Trophoblast cell (in vitro differentiated cells and primary cell): ENCODE results near the gene SHPK.

ENCODE experiments used
- DNase-seq, 2 donors: peaks; one replicate each; pipeline ENCODE4 v3.0.0-alpha.2; 2016
- H2AFZ ChIP-seq: 2 replicates; pipeline ENCODE4 v1.6.1; 2013; ENCODE audit warnings: low read length, moderate library complexity, mild to moderate bottlenecking; ENCODE audit not compliant: insufficient read depth, poor library complexity
- H2AK5ac ChIP-seq: 2 replicates; pipeline ENCODE4 v1.6.1; 2013; ENCODE audit warnings: mild to moderate bottlenecking, low read length
- H2BK120ac ChIP-seq: 2 replicates; pipeline ENCODE4 v1.6.1; 2013; ENCODE audit warnings: low read length, mild to moderate bottlenecking, moderate library complexity; ENCODE audit not compliant: insufficient read depth, poor library complexity
- H2BK12ac ChIP-seq: 2 replicates; pipeline ENCODE4 v1.6.1; 2013; ENCODE audit warnings: mild to moderate bottlenecking, low read length, moderate library complexity
- H2BK5ac ChIP-seq: 2 replicates; pipeline ENCODE4 v1.6.1; 2013; ENCODE audit warnings: low read length, low read depth, moderate library complexity, mild to moderate bottlenecking; ENCODE audit not compliant: poor library complexity
- H3K14ac ChIP-seq: 2 replicates; pipeline ENCODE4 v1.6.1; 2013; ENCODE audit warnings: mild to moderate bottlenecking, low read length
- H3K18ac ChIP-seq: 2 replicates; pipeline ENCODE4 v1.6.1; 2013; ENCODE audit warnings: mild to moderate bottlenecking, low read length
- H3K23ac ChIP-seq: 2 replicates; pipeline ENCODE4 v1.6.1; 2013; ENCODE audit warnings: low read length
- H3K27ac ChIP-seq: 2 replicates; pipeline ENCODE4 v1.5.1; 2013; ENCODE audit warnings: low read depth, mild to moderate bottlenecking, inconsistent platforms, low read length, moderate library complexity
- H3K27me3 ChIP-seq: 2 replicates; pipeline ENCODE4 v1.6.1; 2013; ENCODE audit warnings: inconsistent platforms, mild to moderate bottlenecking, low read length, moderate library complexity; ENCODE audit not compliant: insufficient read depth
- H3K36me3 ChIP-seq, 2 experiments: 1 replicate in 1 of 2; 2 replicates in 1 of 2; pipeline ENCODE4 v1.6.1; 2013; ENCODE audit warnings: low read length in 2 of 2, mild to moderate bottlenecking in 2 of 2, moderate library complexity in 1 of 2; ENCODE audit not compliant: insufficient read depth in 2 of 2, control insufficient read depth in 1 of 2
- H3K4ac ChIP-seq: 2 replicates; pipeline ENCODE4 v1.6.1; 2013; ENCODE audit warnings: low read depth, mild to moderate bottlenecking, low read length, moderate library complexity
- H3K4me1 ChIP-seq, 2 experiments: 1 replicate in 1 of 2; 2 replicates in 1 of 2; pipeline ENCODE4 v1.6.1; 2013; ENCODE audit warnings: low read length in 2 of 2, mild to moderate bottlenecking in 2 of 2, moderate library complexity in 1 of 2; ENCODE audit not compliant: insufficient read depth in 2 of 2, control insufficient read depth in 1 of 2
- H3K4me2 ChIP-seq: 2 replicates; pipeline ENCODE4 v1.6.1; 2013; ENCODE audit warnings: inconsistent platforms, mild to moderate bottlenecking, low read length, moderate library complexity
- H3K4me3 ChIP-seq: 2 replicates; pipeline ENCODE4 v1.5.1; 2013; ENCODE audit warnings: mild to moderate bottlenecking, low read depth, low read length, inconsistent platforms
- H3K79me1 ChIP-seq: one replicate; pipeline ENCODE4 v1.6.1; 2013; ENCODE audit warnings: low read length
- H3K79me2 ChIP-seq: 2 replicates; pipeline ENCODE4 v1.6.1; 2013; ENCODE audit warnings: low read length, mild to moderate bottlenecking; ENCODE audit not compliant: control insufficient read depth, insufficient read depth, poor library complexity
- H3K9ac ChIP-seq: 2 replicates; pipeline ENCODE4 v1.6.1; 2013; ENCODE audit warnings: mild to moderate bottlenecking, low read length
- H3K9me3 ChIP-seq: 2 replicates; pipeline ENCODE4 v1.6.1; 2013; ENCODE audit warnings: low read depth, mild to moderate bottlenecking, control low read depth, inconsistent platforms, low read length; ENCODE audit not compliant: insufficient read depth
- H4K12ac ChIP-seq: 2 replicates; pipeline ENCODE4 v1.6.1; 2013; ENCODE audit warnings: low read depth, mild to moderate bottlenecking, low read length, moderate library complexity
- H4K8ac ChIP-seq: 2 replicates; pipeline ENCODE4 v1.6.1; 2013; ENCODE audit warnings: low read depth, mild to moderate bottlenecking, low read length, moderate library complexity
- H4K91ac ChIP-seq: one replicate; pipeline ENCODE4 v1.6.1; 2013; ENCODE audit warnings: low read depth, mild to moderate bottlenecking, low read length, moderate library complexity
- WGBS: extraction: QIAGEN DNeasy Blood & Tissue Kit; methylation state at CpG from one replicate; pipeline ENCODE4 v1.1.7; 2013; ENCODE audit warnings: missing lambda C conversion rate; ENCODE audit not compliant: insufficient read length, insufficient coverage; ENCODE audit errors: extremely low coverage; 5-methylcytosine and 5-hydroxymethylcytosine counted together

Gene SHPK

DNA sequence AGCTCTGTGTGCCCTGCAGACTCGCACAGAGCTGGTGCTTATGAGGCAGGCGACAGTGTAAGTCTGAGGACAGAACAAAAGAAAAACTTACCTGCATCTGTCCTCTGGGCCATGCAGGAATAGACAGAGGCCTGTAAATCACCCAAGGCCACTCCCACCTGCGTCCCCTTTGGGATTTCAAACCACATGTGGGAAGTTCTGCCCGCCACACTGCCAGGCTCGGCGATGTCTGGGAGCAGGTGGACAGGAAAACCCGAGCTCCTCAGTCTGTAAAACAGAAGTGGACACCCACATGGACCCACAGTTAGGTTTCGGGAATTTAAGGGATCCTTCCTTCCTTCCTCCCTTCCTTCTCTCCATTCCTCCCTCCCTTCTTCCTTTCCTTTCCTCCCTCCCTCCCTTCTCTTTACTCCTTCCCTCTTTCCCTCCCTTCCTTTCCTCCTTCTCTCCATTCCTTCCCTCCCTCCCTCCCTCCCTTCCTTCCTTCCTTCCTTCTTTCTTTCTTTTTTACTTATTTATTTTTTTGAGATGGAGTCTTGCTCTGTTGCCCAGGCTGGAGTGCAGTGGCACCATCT is 14.8 kb downstream of the SHPK start:
- peaks cover 31 to 40% of the 10 kb centered on the region in 2 experiments for H3K36me3 ChIP-seq
- H3K27ac ChIP-seq: no peak overlapping the region
- H3K14ac ChIP-seq: no peak overlapping the region
- no CpG with 5 or more reads among the region's 8 CpGs for WGBS
- no peak overlapping the region for H3K18ac ChIP-seq
- H4K91ac ChIP-seq: no peak overlapping the region
- no peak overlapping the region for H2AFZ ChIP-seq
- no peak overlapping the region for H4K8ac ChIP-seq
- H3K9me3 ChIP-seq: no peaks in the 10 kb centered on the region
- H3K27me3 ChIP-seq: no peaks in the 10 kb centered on the region
- no peak overlapping the region for H2AK5ac ChIP-seq
- H3K4ac ChIP-seq: no peak overlapping the region
- H3K79me1 ChIP-seq: no peaks in the 10 kb centered on the region
- H3K9ac ChIP-seq: no peak overlapping the region
- H2BK120ac ChIP-seq: no peak overlapping the region
- DNase-seq: no peak
- H3K79me2 ChIP-seq: no peaks in the 10 kb centered on the region
- no peaks in the 10 kb centered on the region for H3K4me1 ChIP-seq
- H4K12ac ChIP-seq: no peak overlapping the region
- H2BK12ac ChIP-seq: no peak overlapping the region
- H2BK5ac ChIP-seq: no peak overlapping the region
- H3K4me2 ChIP-seq: no peak overlapping the region
- no peak overlapping the region for H3K23ac ChIP-seq
- no peak overlapping the region for H3K4me3 ChIP-seq

DNA sequence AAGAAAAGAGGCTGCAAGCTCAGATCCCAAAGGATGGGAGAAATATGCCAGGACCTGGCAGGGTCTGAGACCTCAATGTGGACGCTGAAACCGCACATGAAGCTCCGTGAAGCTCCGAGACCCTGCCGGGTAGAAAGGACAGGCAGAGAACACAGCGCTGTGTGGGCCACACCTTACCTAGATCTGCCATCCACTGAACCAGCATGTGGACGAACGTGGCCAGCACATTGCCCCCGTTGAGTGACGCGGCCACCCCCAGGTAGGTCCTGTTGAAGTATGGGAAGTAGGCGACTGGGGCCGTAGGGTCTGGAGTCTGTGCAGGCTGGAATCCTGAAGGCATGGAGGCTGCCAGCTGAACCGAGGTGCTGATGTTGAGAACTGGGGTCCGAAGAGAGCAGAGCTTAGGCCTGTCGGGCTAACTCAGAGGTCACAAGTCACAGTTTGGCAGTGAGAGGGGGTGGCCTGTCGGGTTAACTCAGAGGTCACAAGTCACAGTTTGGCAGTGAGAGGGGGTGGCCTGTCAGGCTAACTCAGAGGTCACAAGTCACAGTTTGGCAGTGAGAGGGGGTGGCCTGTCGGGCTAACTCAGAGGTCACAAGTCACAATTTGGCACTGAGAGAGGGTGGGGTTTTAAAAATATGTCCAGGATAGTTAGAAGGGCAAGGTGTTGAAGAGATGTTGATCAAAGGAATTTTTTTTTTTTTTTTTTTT is 20.7 kb downstream of the SHPK start:
- no peak for DNase-seq
- Histone ChIP-seq H2BK12ac (no peak overlapping the region), H2BK120ac (no peak overlapping the region), H3K23ac (no peak overlapping the region), H3K9me3 (no peaks in the 10 kb centered on the region), H3K4me2 (no peak overlapping the region), H3K79me1 (no peaks in the 10 kb centered on the region), H3K27ac (no peak overlapping the region), H3K4me3 (no peak overlapping the region), H3K36me3 (peaks cover 34 to 36% of the 10 kb centered on the region in 2 experiments), H3K18ac (no peak overlapping the region), H2AFZ (no peak overlapping the region), H3K4me1 (no peaks in the 10 kb centered on the region), H3K4ac (no peak overlapping the region), H3K14ac (no peak overlapping the region), H4K91ac (no peak overlapping the region), H2AK5ac (no peak overlapping the region), H3K9ac (no peak overlapping the region), H4K12ac (no peak overlapping the region), H3K27me3 (no peaks in the 10 kb centered on the region), H2BK5ac (no peak overlapping the region), H4K8ac (no peak overlapping the region), H3K79me2 (no peaks in the 10 kb centered on the region)
- no CpG with 5 or more reads among the region's 18 CpGs for WGBS

DNA sequence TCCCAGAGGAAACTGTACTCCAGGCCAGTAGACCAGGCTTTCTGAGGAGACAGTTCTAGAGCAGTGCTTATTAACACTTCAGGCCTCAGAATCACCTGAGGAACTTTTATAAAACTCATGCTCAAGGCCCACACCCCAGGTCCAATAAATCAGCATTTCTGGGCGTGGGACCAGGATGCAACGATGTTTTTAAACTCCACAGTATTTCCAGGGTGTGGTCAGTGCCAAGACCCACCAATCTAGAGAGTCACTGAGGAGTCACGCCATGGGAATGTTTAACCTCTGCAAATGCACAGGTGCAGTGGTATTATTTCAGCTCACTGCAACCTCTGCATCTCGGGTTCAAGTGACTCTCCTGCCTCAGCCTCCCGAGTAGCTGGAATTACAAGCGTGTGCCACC is 22.9 kb downstream of the SHPK start:
- no peak overlapping the region for H2BK120ac ChIP-seq
- no peak overlapping the region for H3K14ac ChIP-seq
- no peaks in the 10 kb centered on the region for H3K27me3 ChIP-seq
- no peak overlapping the region for H3K23ac ChIP-seq
- no peaks in the 10 kb centered on the region for H3K4me1 ChIP-seq
- no peak overlapping the region for H4K8ac ChIP-seq
- no peak overlapping the region for H3K27ac ChIP-seq
- H3K79me2 ChIP-seq: no peaks in the 10 kb centered on the region
- H3K79me1 ChIP-seq: no peaks in the 10 kb centered on the region
- H3K9ac ChIP-seq: no peak overlapping the region
- no peak overlapping the region for H3K4me3 ChIP-seq
- no peak overlapping the region for H4K91ac ChIP-seq
- no peak overlapping the region for H2AFZ ChIP-seq
- no peak overlapping the region for H4K12ac ChIP-seq
- no peak overlapping the region for H2BK5ac ChIP-seq
- no CpG with 5 or more reads among the region's 6 CpGs for WGBS
- no peak overlapping the region for H3K18ac ChIP-seq
- H3K4ac ChIP-seq: no peak overlapping the region
- H3K9me3 ChIP-seq: peaks cover 3% of the 10 kb centered on the region
- H3K36me3 ChIP-seq: peaks cover 42 to 48% of the 10 kb centered on the region in 2 experiments
- DNase-seq: no peak
- H2AK5ac ChIP-seq: no peak overlapping the region
- no peak overlapping the region for H3K4me2 ChIP-seq
- H2BK12ac ChIP-seq: no peak overlapping the region

DNA sequence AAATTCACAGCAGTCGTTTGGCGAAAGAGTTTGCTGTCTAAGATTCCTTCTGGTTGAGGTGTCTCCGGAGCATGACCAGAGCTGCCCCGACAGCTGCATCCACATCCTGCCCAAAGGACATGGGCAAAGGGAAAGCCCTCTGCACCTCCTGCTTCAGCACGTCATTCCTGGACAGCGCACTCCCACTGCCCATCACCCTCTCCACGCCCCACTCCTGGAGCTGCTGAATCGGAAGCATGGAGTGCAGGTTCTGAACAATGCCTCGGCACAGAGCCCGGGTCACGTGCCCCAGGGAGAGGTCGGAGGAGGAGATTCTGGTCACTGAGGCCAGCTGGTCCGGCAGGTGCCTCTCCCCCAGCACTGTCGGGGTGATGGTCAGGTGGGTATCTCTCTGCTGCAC is 25.5 kb downstream of the SHPK start:
- no peak overlapping the region for H3K18ac ChIP-seq
- no peak for DNase-seq
- H3K36me3 ChIP-seq: peaks cover 45 to 46% of the 10 kb centered on the region in 2 experiments
- H3K79me2 ChIP-seq: no peaks in the 10 kb centered on the region
- H2BK120ac ChIP-seq: no peak overlapping the region
- no peak overlapping the region for H3K4me2 ChIP-seq
- no peak overlapping the region for H4K91ac ChIP-seq
- no peak overlapping the region for H2BK12ac ChIP-seq
- H3K27ac ChIP-seq: no peak overlapping the region
- H3K4me1 ChIP-seq: no peaks in the 10 kb centered on the region
- H2BK5ac ChIP-seq: no peak overlapping the region
- H3K14ac ChIP-seq: no peak overlapping the region
- no peak overlapping the region for H4K12ac ChIP-seq
- WGBS: no CpG with 5 or more reads among the region's 14 CpGs
- no peaks in the 10 kb centered on the region for H3K79me1 ChIP-seq
- peaks cover 8% of the 10 kb centered on the region for H3K9me3 ChIP-seq
- no peak overlapping the region for H2AK5ac ChIP-seq
- no peak overlapping the region for H4K8ac ChIP-seq
- no peak overlapping the region for H3K4ac ChIP-seq
- H3K23ac ChIP-seq: no peak overlapping the region
- no peaks in the 10 kb centered on the region for H3K27me3 ChIP-seq
- H3K9ac ChIP-seq: no peak overlapping the region
- no peak overlapping the region for H2AFZ ChIP-seq
- no peak overlapping the region for H3K4me3 ChIP-seq
